ENCODE data around the gene PRKCA. TPM values are rescaled to one million over a fixed set of nuclear protein-coding genes. Genes with fewer than 3 reads are reported as not detected.

Gene PRKCA
- polyA plus RNA-seq, 1 donor: 24.4 TPM

DNA sequence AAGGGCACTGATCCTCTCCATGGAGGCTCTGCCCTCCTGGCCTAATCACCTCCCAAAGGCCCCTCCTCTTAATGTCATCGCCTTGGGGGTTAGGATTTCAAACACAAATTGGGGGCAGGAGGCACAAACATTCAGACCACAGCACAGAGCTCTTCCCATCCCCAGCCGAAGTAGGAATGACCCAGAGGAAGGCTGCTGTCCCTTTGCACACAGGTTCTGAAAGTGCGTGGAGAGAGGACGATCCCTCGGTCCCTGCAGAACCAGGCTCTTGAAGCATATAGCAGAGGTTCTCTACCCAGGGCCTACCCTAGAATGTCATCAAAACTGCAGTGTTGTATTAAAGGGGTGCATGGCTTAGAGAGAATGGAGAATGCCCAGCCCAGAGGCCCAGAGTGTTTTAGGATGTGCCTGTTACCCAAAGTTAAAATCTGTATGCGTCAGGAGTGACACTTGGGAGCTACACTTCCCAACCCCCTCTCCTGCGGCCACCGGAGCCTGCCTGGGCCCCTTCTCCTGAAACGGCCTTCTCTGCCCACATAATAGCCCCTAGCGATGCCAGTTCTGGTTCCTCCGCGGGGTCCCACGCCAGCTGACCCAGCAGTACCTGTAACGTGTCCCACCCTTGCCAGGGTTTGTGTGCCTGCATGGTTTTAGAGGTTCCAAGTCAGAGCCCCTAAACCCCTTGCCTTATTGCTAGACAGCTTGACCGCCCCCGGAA lies 373.0 kb downstream of the PRKCA start:
- H3K36me3 ChIP-seq (ENCODE audit: control insufficient read depth, insufficient read depth, low read length): no peaks in the 10 kb centered on the region
- no peaks in the 10 kb centered on the region for H3K27me3 ChIP-seq (ENCODE audit: control insufficient read depth, insufficient read depth, low read length)
- WGBS (ENCODE audit: insufficient coverage, low lambda C conversion rate): 89% methylated on average over 3 of the region's 16 CpGs
- no peak for DNase-seq
- peaks cover 7% of the 10 kb centered on the region for H3K4me1 ChIP-seq (ENCODE audit: control insufficient read depth, insufficient read depth, low read length)
- no peak overlapping the region for H3K27ac ChIP-seq (ENCODE audit: low read length)
- no peak overlapping the region for H3K4me3 ChIP-seq (ENCODE audit: low read length)
- no peaks in the 10 kb centered on the region for H3K9me3 ChIP-seq (ENCODE audit: control insufficient read depth, low read depth, low read length)

DNA sequence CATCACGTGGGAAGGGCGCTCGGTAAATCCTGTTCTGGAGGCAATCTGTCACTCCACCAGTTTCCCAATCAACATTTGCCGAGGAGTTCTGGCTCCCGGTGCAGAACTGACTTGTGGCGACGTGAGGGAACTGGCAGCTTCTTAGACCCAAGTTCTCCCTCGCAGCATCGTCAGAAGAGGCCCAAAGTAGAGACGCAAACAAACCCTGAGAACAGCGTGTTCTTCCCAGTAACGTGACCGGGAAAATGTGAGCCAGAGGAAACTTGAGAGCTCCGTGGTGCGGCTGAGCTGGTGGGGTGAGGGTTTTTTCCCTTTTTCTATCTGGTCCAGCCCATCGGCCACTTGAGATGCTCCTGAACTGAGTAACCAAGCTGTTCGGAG lies 373.6 kb downstream of the PRKCA start:
- Histone ChIP-seq H3K4me3 (ENCODE audit: low read length) (no peak overlapping the region), H3K27ac (ENCODE audit: low read length) (peak overlapping the region; percentile 14)

GRCh38 chr17:66676421-66676820 lies 374.0 kb downstream of the PRKCA start:
- Histone ChIP-seq H3K36me3 (ENCODE audit: control insufficient read depth, insufficient read depth, low read length) (no peaks in the 10 kb centered on the region), H3K27me3 (ENCODE audit: control insufficient read depth, insufficient read depth, low read length) (no peaks in the 10 kb centered on the region), H3K4me1 (ENCODE audit: control insufficient read depth, insufficient read depth, low read length) (peaks cover 7% of the 10 kb centered on the region), H3K4me3 (ENCODE audit: low read length) (no peak overlapping the region), H3K9me3 (ENCODE audit: control insufficient read depth, low read depth, low read length) (no peaks in the 10 kb centered on the region), H3K27ac (ENCODE audit: low read length) (peak overlapping the region; percentile 14)
- DNase-seq: peak; percentile 83 to 89
- WGBS (ENCODE audit: insufficient coverage, low lambda C conversion rate): no CpG with 5 or more reads among the region's 11 CpGs

More for the DNA sequence above, 373.6 kb downstream of the PRKCA start:
- 60% methylated on average over 2 of the region's 17 CpGs for WGBS (ENCODE audit: insufficient coverage, low lambda C conversion rate)
- peaks cover 7% of the 10 kb centered on the region for H3K4me1 ChIP-seq (ENCODE audit: control insufficient read depth, insufficient read depth, low read length)
- no peak for DNase-seq
- H3K9me3 ChIP-seq (ENCODE audit: control insufficient read depth, low read depth, low read length): no peaks in the 10 kb centered on the region
- no peaks in the 10 kb centered on the region for H3K27me3 ChIP-seq (ENCODE audit: control insufficient read depth, insufficient read depth, low read length)
- H3K36me3 ChIP-seq (ENCODE audit: control insufficient read depth, insufficient read depth, low read length): no peaks in the 10 kb centered on the region

- no peaks in the 10 kb centered on the region for H3K36me3 ChIP-seq (ENCODE audit: control insufficient read depth, insufficient read depth, low read length)
- no peaks in the 10 kb centered on the region for H3K27me3 ChIP-seq (ENCODE audit: control insufficient read depth, insufficient read depth, low read length)
- peak overlapping the region; percentile 14 for H3K27ac ChIP-seq (ENCODE audit: low read length)
- H3K4me3 ChIP-seq (ENCODE audit: low read length): no peak overlapping the region
- DNase-seq: no peak
- H3K9me3 ChIP-seq (ENCODE audit: control insufficient read depth, low read depth, low read length): no peaks in the 10 kb centered on the region
- WGBS (ENCODE audit: insufficient coverage, low lambda C conversion rate): no CpG with 5 or more reads among the region's 13 CpGs
- peaks cover 7% of the 10 kb centered on the region for H3K4me1 ChIP-seq (ENCODE audit: control insufficient read depth, insufficient read depth, low read length)
These were observed 375.0 kb downstream of the PRKCA start for GRCh38 chr17:66677201-66677981.

DNA sequence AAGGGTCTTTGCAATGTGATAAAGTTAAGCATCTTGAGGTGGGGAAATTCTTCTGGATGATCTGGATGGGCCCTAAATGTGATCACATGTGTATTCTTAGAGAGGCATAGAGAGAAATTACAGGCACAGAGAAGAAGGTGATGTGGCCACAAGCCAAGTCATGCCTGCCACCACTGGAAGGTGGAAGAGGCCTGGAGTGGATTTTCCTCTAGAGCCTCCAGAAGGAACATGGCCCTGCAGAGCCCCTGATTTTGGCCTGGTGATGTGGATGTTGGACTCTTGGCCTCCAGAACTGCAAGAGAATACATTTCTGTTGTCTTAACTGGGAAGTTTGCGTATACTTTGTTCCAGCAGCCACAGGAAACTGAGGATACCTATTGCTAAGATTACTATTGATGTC lies 375.6 kb downstream of the PRKCA start:
- no peak overlapping the region for H3K4me3 ChIP-seq (ENCODE audit: low read length)
- H3K4me1 ChIP-seq (ENCODE audit: control insufficient read depth, insufficient read depth, low read length): peaks cover 7% of the 10 kb centered on the region
- no peak overlapping the region for H3K27ac ChIP-seq (ENCODE audit: low read length)
- no peaks in the 10 kb centered on the region for H3K36me3 ChIP-seq (ENCODE audit: control insufficient read depth, insufficient read depth, low read length)
- WGBS (ENCODE audit: insufficient coverage, low lambda C conversion rate): no CpG with 5 or more reads among the region's 1 CpG
- H3K9me3 ChIP-seq (ENCODE audit: control insufficient read depth, low read depth, low read length): no peaks in the 10 kb centered on the region
- DNase-seq: no peak
- no peaks in the 10 kb centered on the region for H3K27me3 ChIP-seq (ENCODE audit: control insufficient read depth, insufficient read depth, low read length)

GRCh38 chr17:66678827-66679226 lies 376.4 kb downstream of the PRKCA start:
- Histone ChIP-seq H3K9me3 (ENCODE audit: control insufficient read depth, low read depth, low read length) (no peaks in the 10 kb centered on the region), H3K27me3 (ENCODE audit: control insufficient read depth, insufficient read depth, low read length) (no peaks in the 10 kb centered on the region), H3K4me3 (ENCODE audit: low read length) (no peak overlapping the region), H3K4me1 (ENCODE audit: control insufficient read depth, insufficient read depth, low read length) (peaks cover 7% of the 10 kb centered on the region), H3K36me3 (ENCODE audit: control insufficient read depth, insufficient read depth, low read length) (no peaks in the 10 kb centered on the region), H3K27ac (ENCODE audit: low read length) (no peak overlapping the region)
- DNase-seq: no peak
- WGBS (ENCODE audit: insufficient coverage, low lambda C conversion rate): 88% methylated on average over 1 of the region's 2 CpGs

- Histone ChIP-seq H3K4me1 (ENCODE audit: control insufficient read depth, insufficient read depth, low read length) (peaks cover 15% of the 10 kb centered on the region), H3K27me3 (ENCODE audit: control insufficient read depth, insufficient read depth, low read length) (no peaks in the 10 kb centered on the region), H3K27ac (ENCODE audit: low read length) (no peak overlapping the region), H3K4me3 (ENCODE audit: low read length) (no peak overlapping the region), H3K9me3 (ENCODE audit: control insufficient read depth, low read depth, low read length) (no peaks in the 10 kb centered on the region), H3K36me3 (ENCODE audit: control insufficient read depth, insufficient read depth, low read length) (no peaks in the 10 kb centered on the region)
- WGBS (ENCODE audit: insufficient coverage, low lambda C conversion rate): 100% methylated on average over 2 of the region's 11 CpGs
- DNase-seq: no peak
These were observed 377.5 kb downstream of the PRKCA start for GRCh38 chr17:66679631-66680517.

- no peaks in the 10 kb centered on the region for H3K27me3 ChIP-seq (ENCODE audit: control insufficient read depth, insufficient read depth, low read length)
- no peak overlapping the region for H3K27ac ChIP-seq (ENCODE audit: low read length)
- no peak overlapping the region for H3K4me3 ChIP-seq (ENCODE audit: low read length)
- no peaks in the 10 kb centered on the region for H3K9me3 ChIP-seq (ENCODE audit: control insufficient read depth, low read depth, low read length)
- peaks cover 3% of the 10 kb centered on the region for H3K36me3 ChIP-seq (ENCODE audit: control insufficient read depth, insufficient read depth, low read length)
- no CpG with 5 or more reads among the region's 5 CpGs for WGBS (ENCODE audit: insufficient coverage, low lambda C conversion rate)
- peaks cover 11% of the 10 kb centered on the region for H3K4me1 ChIP-seq (ENCODE audit: control insufficient read depth, insufficient read depth, low read length)
- DNase-seq: peak in 1 of 2 donors; percentile 8
These were observed 379.9 kb downstream of the PRKCA start for GRCh38 chr17:66682283-66682682.

DNA sequence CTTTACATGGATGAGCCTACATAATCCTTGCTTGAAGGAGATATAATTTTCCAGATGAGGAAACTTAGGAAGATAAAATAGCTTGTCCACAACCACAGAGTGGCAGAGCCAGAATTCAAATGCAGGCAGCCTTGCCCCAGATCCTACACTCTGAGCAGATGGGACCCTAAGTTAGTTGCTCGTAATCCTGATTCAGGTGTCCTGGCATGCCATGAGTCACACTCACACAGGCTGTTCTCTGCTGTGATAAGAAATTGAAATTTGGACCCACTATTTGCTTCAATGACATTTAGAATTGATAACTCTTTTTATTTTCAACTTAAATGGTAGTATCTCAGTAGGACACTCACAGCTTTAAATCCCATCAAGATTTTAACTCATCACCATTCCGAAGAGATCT lies 381.8 kb downstream of the PRKCA start:
- Histone ChIP-seq H3K27me3 (ENCODE audit: control insufficient read depth, insufficient read depth, low read length) (no peaks in the 10 kb centered on the region), H3K27ac (ENCODE audit: low read length) (no peak overlapping the region), H3K4me3 (ENCODE audit: low read length) (no peak overlapping the region), H3K4me1 (ENCODE audit: control insufficient read depth, insufficient read depth, low read length) (peaks cover 11% of the 10 kb centered on the region), H3K36me3 (ENCODE audit: control insufficient read depth, insufficient read depth, low read length) (peaks cover 18% of the 10 kb centered on the region), H3K9me3 (ENCODE audit: control insufficient read depth, low read depth, low read length) (no peaks in the 10 kb centered on the region)
- 29% methylated on average over 1 of the region's 2 CpGs for WGBS (ENCODE audit: insufficient coverage, low lambda C conversion rate)
- DNase-seq: peak; percentile 24 to 66

DNA sequence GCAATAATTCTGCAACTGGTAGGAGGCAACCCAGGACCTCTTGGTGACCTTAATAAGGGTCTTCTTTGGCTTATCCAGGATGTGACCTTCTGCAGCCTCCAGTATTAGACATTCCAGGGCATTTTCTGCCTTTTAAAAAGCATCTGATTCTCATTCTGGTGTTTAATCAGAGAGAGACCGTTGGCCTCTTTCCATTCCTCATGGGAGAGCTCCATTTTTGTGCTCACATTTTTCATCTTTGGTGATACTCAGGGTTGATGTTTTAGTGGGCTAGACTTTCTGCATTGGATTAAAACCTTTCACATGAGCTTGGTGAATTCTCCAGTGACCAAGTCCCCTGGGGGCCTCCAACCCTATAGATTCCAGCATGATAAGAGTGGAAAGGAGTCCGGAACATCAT lies 382.3 kb downstream of the PRKCA start:
- Histone ChIP-seq H3K4me3 (ENCODE audit: low read length) (no peak overlapping the region), H3K36me3 (ENCODE audit: control insufficient read depth, insufficient read depth, low read length) (peaks cover 18% of the 10 kb centered on the region), H3K27ac (ENCODE audit: low read length) (no peak overlapping the region), H3K9me3 (ENCODE audit: control insufficient read depth, low read depth, low read length) (no peaks in the 10 kb centered on the region), H3K4me1 (ENCODE audit: control insufficient read depth, insufficient read depth, low read length) (peaks cover 11% of the 10 kb centered on the region), H3K27me3 (ENCODE audit: control insufficient read depth, insufficient read depth, low read length) (no peaks in the 10 kb centered on the region)
- DNase-seq: no peak
- WGBS (ENCODE audit: insufficient coverage, low lambda C conversion rate): no CpG with 5 or more reads among the region's 2 CpGs

All from large intestine (tissue), 3 donors.